GM18951 (cell line): ENCODE data around the gene RNF220.

Source experiments
- POLR2A ChIP-seq: IDR thresholded peaks from 4 replicates; pipeline ENCODE4 v1.6.1; 2011; ENCODE audit warnings: mild to moderate bottlenecking; ENCODE audit not compliant: insufficient read length, insufficient read depth; ENCODE audit errors: extremely low read depth
- in situ Hi-C: fragments of 300-500 bp; cut with MboI; formaldehyde crosslinking; loops from one replicate; pipeline ENCODE4 v1.12.0; 2022; ENCODE audit warnings: low sequenced_read_pairs, mixed read lengths, inconsistent platforms; ENCODE audit not compliant: unreplicated experiment

The RNF220 gene

GRCh38 chr1:44388551-44388950, 16.5 kb upstream of the RNF220 start:
- in situ Hi-C loops: no loop called here
- no peak for TF ChIP-seq POLR2A

GRCh38 chr1:44389437-44389836, 15.6 kb upstream of the RNF220 start:
- TF ChIP-seq POLR2A: no peak
- in situ Hi-C loops: no loop called here

GRCh38 chr1:44390277-44390676, 14.8 kb upstream of the RNF220 start:
- no peak for TF ChIP-seq POLR2A
- in situ Hi-C loops: no loop called here

GRCh38 chr1:44401256-44402228, 3.5 kb upstream of the RNF220 start:
- in situ Hi-C loops: no loop called here
- TF ChIP-seq POLR2A: no peak

- no peak for TF ChIP-seq POLR2A
Observed at GRCh38 chr1:44405798-44406736, 1.0 kb downstream of the RNF220 start.

DNA sequence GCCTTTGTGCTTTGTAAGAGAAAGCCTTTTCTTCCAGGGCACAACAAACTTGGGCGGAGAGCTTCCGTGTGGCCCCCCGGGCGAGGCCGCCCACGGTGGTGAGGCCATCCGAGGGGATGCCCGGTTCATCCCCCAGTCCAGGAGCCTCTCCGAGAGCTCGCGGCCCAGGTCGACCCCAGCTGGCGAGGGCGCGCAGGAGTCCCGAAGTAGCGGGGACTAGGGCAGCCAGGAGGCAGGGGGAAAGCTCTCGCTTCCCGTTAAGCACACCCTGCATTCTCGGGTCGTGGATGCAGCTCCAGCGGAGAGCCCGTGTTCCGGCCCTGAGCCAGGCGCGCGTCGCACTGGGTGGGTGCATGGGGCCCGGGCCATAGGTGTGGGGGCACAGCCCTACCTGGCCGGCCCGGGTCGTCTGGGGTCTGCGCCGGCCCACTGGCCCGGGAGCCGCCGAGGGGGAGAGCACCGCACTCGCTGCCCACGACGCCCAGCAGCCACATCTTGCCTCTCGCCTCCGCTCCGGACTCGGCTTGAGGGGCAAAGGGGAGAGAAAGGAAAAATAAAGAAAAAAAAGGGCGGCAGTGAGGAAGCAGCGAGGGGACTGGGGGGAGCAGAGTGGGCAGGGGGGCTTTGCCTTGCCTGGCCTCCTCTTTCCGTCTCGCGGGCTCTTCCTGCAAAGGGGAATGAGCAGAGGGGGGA, 1.8 kb downstream of the RNF220 start:
- TF ChIP-seq POLR2A: no peak
- in situ Hi-C loops: no loop called here

More at GRCh38 chr1:44405798-44406736, 1.0 kb downstream of the RNF220 start:
- in situ Hi-C loops: no loop called here

DNA sequence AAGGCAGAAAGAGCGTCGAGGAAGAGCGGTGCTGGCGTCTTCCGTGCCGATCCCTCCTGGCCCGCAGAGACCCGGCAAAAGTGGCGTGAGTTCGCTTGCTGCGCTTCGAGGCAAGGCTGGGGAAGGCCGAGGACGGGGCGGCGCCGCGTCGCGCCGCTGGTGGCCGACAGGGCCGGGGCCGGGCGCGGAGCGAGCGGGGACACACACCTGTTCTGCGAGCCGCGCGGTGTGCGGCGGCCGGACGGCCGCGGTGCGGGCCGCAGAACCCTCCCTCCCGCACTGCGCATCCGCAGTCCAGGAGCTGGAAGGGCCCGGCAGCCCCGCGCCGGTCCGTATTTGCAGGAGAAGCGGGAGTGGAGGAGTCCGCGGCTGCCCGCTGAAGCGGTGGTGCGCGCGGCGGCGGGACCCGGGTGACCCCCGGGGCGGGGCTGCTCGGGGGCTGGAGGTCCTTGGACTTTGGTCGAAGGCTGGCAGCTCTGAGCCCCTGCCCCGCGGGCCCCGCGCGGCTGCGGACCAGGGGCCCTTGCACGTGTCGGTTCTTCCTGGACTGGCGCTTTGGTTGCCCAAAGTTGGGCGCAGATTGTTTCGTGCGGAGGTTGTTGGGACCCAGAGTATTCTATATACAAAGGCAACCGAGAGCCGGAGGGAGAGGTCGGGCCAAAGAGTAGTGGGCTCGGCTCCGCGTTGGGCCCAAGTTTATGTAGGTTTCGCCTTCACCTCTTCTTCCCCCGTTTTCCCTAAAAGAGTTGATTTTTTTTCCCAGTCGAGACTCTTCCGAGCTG, 2.6 kb downstream of the RNF220 start:
- in situ Hi-C loops: no loop called here
- TF ChIP-seq POLR2A: no peak

- in situ Hi-C loops: no loop called here
- TF ChIP-seq POLR2A: no peak
Observed at GRCh38 chr1:44408212-44408582, 3.1 kb downstream of the RNF220 start.

DNA sequence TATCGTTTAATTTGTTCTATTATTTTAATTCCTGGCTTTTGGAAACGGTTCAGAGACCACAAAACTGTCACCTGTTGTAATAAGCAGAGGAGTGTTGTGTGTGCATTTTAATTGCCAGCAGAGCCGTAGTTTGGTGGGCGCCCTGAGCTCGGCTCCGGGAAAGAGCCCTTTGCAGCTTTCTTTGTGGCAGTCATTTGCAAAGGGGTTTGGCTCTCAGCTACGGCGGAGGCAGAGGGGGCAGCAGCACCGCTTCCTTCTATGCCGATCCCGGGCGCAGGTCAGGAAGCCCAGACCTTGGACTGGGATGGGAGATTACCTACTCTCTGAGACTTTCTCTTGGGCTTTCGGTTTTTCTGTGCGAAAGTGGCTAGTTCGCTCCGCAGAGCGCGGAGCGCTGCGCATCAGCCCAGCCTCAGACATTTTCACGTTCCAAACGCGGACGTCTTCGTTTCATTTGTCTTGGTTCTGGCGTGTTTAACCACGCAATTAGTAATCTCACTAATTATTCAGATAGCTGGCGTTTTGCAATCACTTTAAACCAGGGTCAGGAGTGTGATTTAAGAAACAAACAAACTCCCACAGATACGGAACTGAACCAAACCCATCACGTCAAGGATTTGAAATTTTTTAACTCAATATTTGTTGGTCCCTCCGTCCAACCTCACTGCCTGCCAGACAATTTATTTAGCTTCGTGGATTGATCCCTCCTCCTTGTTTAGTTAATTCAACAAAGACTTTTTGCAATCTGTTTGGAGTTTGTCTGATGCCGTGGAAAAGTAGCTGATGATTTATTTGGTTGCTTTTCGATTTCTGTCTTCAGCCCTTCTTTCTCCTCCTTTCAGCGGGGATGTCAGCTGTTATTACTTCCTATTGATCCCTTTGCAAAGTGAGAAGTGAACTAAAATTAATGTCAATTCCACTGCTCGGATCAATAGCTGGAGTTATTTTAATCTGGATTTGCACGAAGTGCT, 3.9 kb downstream of the RNF220 start:
- TF ChIP-seq POLR2A: no peak
- in situ Hi-C loops: no loop called here

DNA sequence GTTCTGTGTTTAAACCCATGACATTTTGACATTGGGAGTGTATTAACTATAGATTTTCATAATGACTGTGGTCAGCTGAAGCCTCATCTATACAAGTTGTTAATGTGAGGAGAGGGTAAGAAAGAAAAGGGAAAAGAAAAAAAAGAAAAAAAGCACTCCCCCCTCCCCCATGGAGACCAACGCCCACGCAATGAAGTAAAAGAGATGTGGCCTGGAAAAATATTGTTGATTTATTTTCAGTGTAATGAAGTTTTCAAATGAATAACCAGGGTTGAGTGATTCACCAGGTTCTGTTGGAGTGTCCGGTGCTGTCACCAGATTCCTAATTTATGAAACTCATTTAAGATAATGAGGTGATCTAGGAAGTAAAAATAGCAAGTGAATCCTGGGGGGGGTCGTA, 4.7 kb downstream of the RNF220 start:
- TF ChIP-seq POLR2A: no peak
- in situ Hi-C loops: no loop called here

- TF ChIP-seq POLR2A: no peak
Observed at GRCh38 chr1:44411861-44412260, 6.8 kb downstream of the RNF220 start.

More at GRCh38 chr1:44411861-44412260, 6.8 kb downstream of the RNF220 start:
- in situ Hi-C loops: no loop called here
